Activated naive CD4-positive, alpha-beta T cell treated with anti-CD3 and anti-CD28 coated beads, Interleukin-2, amount 50 U/mL, for 16 hours (primary cell): Measurements from ENCODE around the gene GLDN.

Source experiments
- DNase-seq: peaks from one replicate; pipeline ENCODE4 v3.0.0-alpha.2; 2020

Gene GLDN

GRCh38 chr15:51323749-51324148 is 17.7 kb upstream of the GLDN start:
- no peak for DNase-seq

- no peak for DNase-seq
Measured at GRCh38 chr15:51325167-51325566, 16.3 kb upstream of the GLDN start.

DNA sequence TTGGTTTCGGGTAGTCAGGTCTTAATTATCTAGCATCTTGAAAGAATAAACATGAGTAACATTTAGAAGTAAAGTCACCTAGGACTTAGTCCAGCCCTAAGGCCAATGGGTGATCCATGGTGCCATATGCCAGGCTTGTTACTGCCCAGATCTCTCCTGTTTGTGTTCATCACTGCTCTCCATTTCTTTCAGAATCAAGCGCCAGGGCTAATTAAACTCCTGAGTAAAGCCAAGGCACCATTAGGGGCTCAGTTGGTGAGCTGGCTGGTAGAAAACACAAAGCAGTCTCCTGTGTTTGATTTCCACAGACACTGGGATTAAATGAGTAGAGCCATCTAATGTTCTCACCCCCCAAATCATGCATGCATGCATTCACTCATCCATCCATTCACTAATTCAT is 14.4 kb upstream of the GLDN start:
- no peak for DNase-seq

- no peak for DNase-seq
Measured at GRCh38 chr15:51328926-51329325, 12.5 kb upstream of the GLDN start.

GRCh38 chr15:51331141-51331540 is 10.3 kb upstream of the GLDN start:
- no peak for DNase-seq

- DNase-seq: no peak
Measured at GRCh38 chr15:51332206-51333147, 9.0 kb upstream of the GLDN start.

GRCh38 chr15:51333571-51333970 is 7.9 kb upstream of the GLDN start:
- no peak for DNase-seq

GRCh38 chr15:51334011-51334451 is 7.4 kb upstream of the GLDN start:
- no peak for DNase-seq

- no peak for DNase-seq
Measured at GRCh38 chr15:51335087-51335486, 6.4 kb upstream of the GLDN start.

DNA sequence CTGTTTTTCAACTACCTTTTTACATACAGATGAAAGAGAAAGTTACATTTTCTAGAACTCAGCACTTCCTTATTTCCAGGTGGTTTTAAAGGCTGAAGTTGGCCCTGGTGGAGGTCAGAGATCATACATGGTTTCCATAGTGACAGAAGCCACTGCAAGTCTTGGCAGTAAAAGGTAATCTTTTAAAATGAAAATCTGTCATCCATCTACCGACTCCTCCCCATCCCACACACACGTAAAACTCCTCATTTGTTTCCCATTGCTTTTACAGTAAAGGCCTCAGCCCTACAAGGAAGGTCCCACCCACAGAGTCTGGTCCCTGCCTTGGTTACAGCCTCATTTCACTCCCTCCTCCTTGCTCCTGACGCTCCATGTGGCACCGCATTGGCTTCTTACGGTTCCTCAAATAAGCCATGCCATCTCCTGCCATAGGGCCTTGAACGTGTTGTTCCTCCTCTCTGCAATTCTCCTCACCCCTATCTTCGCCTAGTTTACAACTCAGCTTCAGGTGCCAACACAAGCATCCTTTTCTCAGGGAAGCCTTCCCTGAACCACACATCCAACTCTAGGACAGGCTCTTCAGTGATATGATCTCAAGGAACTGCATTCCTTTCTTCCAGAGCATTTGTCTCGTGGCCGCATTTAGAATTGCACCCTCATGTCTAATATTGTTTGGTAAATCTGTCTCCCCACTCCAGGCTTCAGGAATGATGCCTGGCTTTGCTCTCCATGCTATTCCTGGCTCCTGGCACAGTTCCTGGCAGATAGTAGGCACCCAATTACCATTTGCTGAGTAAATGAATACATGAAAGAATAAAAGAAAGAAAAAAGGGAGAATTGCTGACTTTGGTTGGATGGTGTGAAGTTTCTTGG is 5.7 kb upstream of the GLDN start:
- no peak for DNase-seq

- DNase-seq: no peak
Measured at GRCh38 chr15:51338496-51338895, 3.0 kb upstream of the GLDN start, which contains the start of gene CYP19A1. Gene CYP19A1, minus strand, starts transcription at chr15:51338596. Its CDS starts 95,684 bp downstream, at chr15:51242912.

DNA sequence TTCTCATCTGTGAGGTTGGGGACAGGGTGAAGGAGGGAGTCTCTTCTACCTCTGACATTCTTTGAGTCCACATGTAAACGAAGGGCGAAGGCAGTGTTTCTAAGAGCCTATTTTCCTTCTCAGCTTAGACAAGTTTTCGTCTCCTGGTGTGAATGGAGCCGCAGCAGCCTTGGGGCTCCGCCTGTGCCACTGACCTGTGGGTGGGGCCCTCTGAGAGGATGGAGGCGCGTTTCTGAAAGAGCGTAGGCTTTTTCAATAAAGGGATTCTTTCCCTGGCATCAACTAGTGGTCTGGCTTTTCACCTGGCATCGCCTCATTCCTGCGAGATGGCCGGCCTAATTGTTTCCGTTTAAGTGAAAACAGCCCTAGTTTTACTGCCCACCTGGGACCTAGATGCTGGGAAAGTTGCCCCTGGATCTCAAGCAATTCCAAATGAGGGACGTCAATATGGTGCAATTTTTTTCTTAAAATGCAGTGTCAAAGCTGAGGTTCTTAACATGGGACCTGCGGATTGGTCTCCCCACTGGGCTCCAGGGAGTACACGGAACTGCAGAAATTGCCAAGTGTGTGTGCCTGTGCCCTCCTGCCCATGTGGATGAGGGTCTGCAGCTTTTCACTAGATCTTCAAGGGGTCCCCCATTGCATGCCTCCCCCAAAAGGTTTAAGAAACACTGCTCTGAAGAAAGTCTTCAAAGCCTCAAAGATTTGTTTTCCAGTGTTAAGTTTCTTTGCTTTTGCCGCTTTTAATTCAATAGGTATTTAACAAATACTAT is 958 bp downstream of the GLDN start:
- no peak for DNase-seq

DNA sequence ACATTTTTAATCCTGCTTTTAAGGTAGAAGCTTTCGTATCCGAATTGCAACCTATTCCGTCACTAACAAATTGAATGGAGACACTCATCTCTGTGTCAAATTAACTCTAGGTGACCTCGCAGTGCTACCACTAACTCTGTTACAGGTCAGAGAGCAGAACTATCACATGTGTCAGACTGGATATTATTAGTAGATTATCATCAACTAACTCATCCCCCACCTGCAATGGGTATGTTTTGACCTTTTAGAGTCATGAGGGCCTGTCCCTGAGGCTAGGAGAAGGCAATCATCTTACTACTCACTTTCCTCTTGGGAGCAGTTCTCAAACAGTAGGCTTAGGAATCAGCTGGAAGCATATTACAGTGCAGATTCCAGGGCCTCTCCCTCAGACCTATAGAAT is 2.0 kb downstream of the GLDN start:
- no peak for DNase-seq

GRCh38 chr15:51346136-51346535 is 4.7 kb downstream of the GLDN start:
- no peak for DNase-seq

DNA sequence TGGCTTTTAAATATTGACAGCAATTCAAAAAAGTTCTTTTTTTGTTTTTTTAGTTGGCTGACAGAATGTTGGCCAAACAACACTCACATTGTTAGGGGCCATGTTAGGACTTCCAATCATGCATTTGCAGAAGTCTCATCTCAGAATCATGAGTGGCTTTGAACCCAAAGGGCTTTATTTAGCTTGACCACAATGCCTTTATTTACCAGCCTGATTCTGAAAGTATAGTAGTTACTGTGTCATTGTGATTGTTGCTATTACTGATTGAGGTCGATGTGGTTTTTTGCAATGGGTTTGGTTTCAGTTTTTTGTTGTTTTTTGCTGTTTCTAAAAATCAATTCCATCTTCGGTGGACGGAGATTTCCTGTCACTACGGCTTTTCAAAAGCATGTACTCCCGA is 7.2 kb downstream of the GLDN start:
- no peak for DNase-seq

DNA sequence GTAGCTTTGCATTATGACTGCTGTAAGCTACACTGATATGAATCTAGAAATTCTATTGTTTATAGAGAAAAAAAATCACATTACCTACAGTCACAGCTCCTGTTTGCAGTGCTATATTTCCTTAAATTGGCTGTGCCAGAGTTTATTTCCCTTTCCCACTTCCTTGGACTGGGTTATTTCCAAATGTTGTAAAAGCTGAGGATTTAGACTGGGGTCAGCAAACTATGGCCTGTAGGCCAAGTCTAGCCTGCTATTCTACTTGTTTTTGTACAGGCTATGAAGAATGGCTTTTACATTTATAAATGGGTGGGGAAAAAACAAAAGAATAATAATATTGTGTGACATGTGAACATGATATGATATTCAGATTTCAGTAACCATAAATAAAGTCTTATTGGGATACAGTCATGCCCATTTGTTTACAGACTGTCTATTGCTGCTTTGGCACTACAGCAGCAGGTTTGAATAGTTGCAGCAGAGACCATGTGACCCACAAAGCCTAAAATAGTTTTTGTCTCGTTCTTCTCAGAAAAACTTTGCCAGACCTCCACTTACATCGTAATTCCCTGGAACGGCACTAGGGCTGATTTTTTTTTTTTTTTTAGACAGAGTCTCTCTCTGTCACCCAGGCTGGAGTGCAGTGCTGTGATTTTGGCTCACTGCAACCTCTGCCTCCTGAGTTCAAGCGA is 7.8 kb downstream of the GLDN start:
- no peak for DNase-seq

GRCh38 chr15:51350723-51351122 is 9.3 kb downstream of the GLDN start:
- no peak for DNase-seq

- DNase-seq: no peak
Measured at GRCh38 chr15:51353976-51354375, 12.5 kb downstream of the GLDN start.

GRCh38 chr15:51355096-51355495 is 13.6 kb downstream of the GLDN start:
- DNase-seq: no peak

DNA sequence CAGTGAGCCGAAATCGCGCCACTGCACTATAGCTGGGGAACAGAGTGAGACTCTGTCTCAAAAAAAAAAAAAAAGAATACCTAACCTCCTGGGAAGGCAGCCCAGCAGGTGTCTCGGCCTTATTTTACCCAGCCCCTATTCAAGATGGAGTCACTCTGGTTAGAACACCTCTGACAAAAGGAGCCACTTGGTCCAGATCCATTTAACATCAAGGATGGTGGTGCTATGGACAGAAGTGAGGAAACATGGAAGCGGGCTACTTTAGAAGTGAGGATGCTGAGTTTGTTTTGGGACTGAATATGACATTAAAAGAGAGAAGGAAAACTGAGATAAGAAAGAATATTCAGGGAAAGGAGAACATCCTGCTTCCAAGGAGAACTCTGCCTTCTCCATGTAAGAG is 14.7 kb downstream of the GLDN start:
- DNase-seq: no peak

DNA sequence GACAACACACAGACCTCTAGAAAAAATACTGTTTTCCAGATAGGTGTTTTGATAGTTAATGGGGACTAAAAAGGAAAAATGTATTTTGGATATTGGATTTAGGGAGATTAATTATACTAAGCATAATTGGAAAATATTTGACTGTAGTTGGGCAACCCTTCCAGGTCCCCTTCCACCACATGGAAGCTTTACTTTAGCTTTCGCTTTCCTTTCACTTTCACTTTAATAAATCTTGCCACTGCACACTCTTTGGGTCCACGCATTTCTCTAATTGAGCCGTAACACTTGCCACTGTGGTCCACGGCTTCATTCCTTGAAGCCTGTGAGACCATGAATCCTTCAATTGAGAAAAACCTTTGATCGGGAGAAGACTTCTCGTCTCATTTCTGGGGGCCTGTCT is 15.5 kb downstream of the GLDN start:
- DNase-seq: no peak

GRCh38 chr15:51359981-51360380 is 18.5 kb downstream of the GLDN start:
- no peak for DNase-seq
